Measurements from ENCODE around the gene CHADL. TPM values are rescaled to one million over a fixed set of nuclear protein-coding genes. Genes with fewer than 3 reads are reported as not detected.

The CHADL gene
- total and polyA plus RNA-seq, 9 of the 15 experiments (the other 6 are each of a cell fraction or from before 2014, with no cell fraction given): not detected

DNA sequence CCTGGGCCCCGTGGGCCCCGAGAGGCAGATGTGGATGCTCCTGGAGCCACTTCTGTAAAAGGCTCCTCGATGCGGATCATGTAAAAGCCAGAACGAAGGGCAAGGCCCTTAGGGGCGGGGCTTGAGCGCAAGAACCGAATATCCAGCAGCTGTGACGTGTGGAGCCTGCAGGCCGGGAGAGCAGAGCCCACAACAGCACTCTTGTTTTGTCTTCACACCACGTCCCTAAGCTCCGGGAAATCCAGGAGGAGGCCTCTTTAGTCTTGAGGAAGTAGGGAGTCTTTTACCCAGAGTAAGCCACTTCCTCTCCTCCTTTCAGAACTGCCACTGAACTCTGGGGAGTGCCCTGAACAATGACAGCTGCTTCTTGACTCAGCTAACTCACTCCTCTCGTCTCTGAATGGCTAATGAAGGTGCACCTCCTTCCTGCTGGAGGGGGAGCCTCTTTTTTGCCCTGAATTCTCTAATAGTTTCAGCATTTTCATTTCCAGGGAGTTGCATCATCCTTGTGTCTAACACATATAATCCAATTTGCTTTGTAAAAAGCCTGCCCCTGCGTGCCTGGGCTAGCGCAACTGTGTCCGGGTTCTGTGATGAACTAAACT, 23.1 kb downstream of the CHADL start (continued):
- TF ChIP-seq ETV1 (tag; conservative IDR thresholded peaks at IDR 0.05; ENCODE audit: low read depth) (0 out of 2 replicates have a peak, but pooled peaks have one; percentile 21), MBD1 (CRISPR knock-in tag; IDR thresholded peaks at IDR 0.05) (peak; percentile 41; the same call in 1 of the 2 replicates), CEBPB (tag; IDR thresholded peaks at IDR 0.05) (peak; percentile 13; the same call in 1 of the 2 replicates), ZNF318 (IDR thresholded peaks at IDR 0.05; ENCODE audit: borderline replicate concordance in 1 of 2, low read depth in 1 of 2) (0 out of 4 replicates have a peak, but pooled peaks of 1 of the 2 experiments have one; percentile 33), ZSCAN32 (CRISPR knock-in tag; IDR thresholded peaks at IDR 0.05) (peak; percentile 40; the same call in 1 of the 2 replicates), JUND (IDR thresholded peaks at IDR 0.05; ENCODE audit: borderline replicate concordance, low read depth, low read length) (peak; percentile 56; the same call in 1 of the 2 replicates), JUND (tag; IDR thresholded peaks at IDR 0.05; ENCODE audit: borderline replicate concordance, low read depth, low read length) (no peak), CEBPG (CRISPR knock-in tag; IDR thresholded peaks at IDR 0.05) (peak; percentile 93), CEBPG (tag; conservative IDR thresholded peaks at IDR 0.05 in 1 of 2, IDR thresholded peaks at IDR 0.05 in 1 of 2) (peak; percentile 84 to 97), ZNF3 (CRISPR knock-in tag; IDR thresholded peaks at IDR 0.05) (no peak), L3MBTL2 (IDR thresholded peaks at IDR 0.05) (0 out of 2 replicates have a peak, but pooled peaks have one; percentile 11), ZC3H8 (IDR thresholded peaks at IDR 0.05) (no peak), SMARCA4 (IDR thresholded peaks at IDR 0.05) (peak; percentile 27; the same call in 1 of the 2 replicates), ERF (CRISPR knock-in tag; IDR thresholded peaks at IDR 0.05) (no peak), ATF7 (IDR thresholded peaks at IDR 0.05) (peak; percentile 80)
- TF ChIP-seq, protein P1, sequence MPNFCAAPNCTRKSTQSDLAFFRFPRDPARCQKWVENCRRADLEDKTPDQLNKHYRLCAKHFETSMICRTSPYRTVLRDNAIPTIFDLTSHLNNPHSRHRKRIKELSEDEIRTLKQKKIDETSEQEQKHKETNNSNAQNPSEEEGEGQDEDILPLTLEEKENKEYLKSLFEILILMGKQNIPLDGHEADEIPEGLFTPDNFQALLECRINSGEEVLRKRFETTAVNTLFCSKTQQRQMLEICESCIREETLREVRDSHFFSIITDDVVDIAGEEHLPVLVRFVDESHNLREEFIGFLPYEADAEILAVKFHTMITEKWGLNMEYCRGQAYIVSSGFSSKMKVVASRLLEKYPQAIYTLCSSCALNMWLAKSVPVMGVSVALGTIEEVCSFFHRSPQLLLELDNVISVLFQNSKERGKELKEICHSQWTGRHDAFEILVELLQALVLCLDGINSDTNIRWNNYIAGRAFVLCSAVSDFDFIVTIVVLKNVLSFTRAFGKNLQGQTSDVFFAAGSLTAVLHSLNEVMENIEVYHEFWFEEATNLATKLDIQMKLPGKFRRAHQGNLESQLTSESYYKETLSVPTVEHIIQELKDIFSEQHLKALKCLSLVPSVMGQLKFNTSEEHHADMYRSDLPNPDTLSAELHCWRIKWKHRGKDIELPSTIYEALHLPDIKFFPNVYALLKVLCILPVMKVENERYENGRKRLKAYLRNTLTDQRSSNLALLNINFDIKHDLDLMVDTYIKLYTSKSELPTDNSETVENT (CRISPR knock-in tag; IDR thresholded peaks at IDR 0.05): no peak
